ENCODE results near the gene NRP2.

Gene NRP2

GRCh38 chr2:205654878-205655605 lies 27.3 kb upstream of the NRP2 start:
- TF ChIP-seq CTCF (conservative IDR thresholded peaks at IDR 0.05; ENCODE audit: low read length) = no peak
- no peak overlapping the region for H3K4me3 ChIP-seq (ENCODE audit: low read length)
- peak; percentile 81 for DNase-seq (ENCODE audit: low read depth)

- DNase-seq (ENCODE audit: low read depth) = no peak
- no peak for TF ChIP-seq CTCF (conservative IDR thresholded peaks at IDR 0.05; ENCODE audit: low read length)
- no peak overlapping the region for H3K4me3 ChIP-seq (ENCODE audit: low read length)
These were observed 26.4 kb upstream of the NRP2 start for GRCh38 chr2:205655779-205656456.

GRCh38 chr2:205656461-205656860 lies 25.8 kb upstream of the NRP2 start:
- no peak for TF ChIP-seq CTCF (conservative IDR thresholded peaks at IDR 0.05; ENCODE audit: low read length)
- DNase-seq (ENCODE audit: low read depth) = no peak
- H3K4me3 ChIP-seq (ENCODE audit: low read length) = no peak overlapping the region

- DNase-seq (ENCODE audit: low read depth) = no peak
- no peak for TF ChIP-seq CTCF (conservative IDR thresholded peaks at IDR 0.05; ENCODE audit: low read length)
- no peak overlapping the region for H3K4me3 ChIP-seq (ENCODE audit: low read length)
These were observed 25.4 kb upstream of the NRP2 start for GRCh38 chr2:205656941-205657340.

GRCh38 chr2:205657579-205657978 lies 24.7 kb upstream of the NRP2 start:
- DNase-seq (ENCODE audit: low read depth) = peak; percentile 99
- no peak overlapping the region for H3K4me3 ChIP-seq (ENCODE audit: low read length)
- TF ChIP-seq CTCF (conservative IDR thresholded peaks at IDR 0.05; ENCODE audit: low read length) = no peak

GRCh38 chr2:205658068-205658467 lies 24.2 kb upstream of the NRP2 start:
- no peak overlapping the region for H3K4me3 ChIP-seq (ENCODE audit: low read length)
- TF ChIP-seq CTCF (conservative IDR thresholded peaks at IDR 0.05; ENCODE audit: low read length) = no peak
- DNase-seq (ENCODE audit: low read depth) = no peak

GRCh38 chr2:205658572-205658971 lies 23.7 kb upstream of the NRP2 start:
- no peak overlapping the region for H3K4me3 ChIP-seq (ENCODE audit: low read length)
- TF ChIP-seq CTCF (conservative IDR thresholded peaks at IDR 0.05; ENCODE audit: low read length) = no peak
- peak; percentile 40 for DNase-seq (ENCODE audit: low read depth)
